Caki2 (cell line): ENCODE data around the gene TSPYL4. TPM values are rescaled to one million over a fixed set of nuclear protein-coding genes. Genes with fewer than 3 reads are reported as not detected.

ENCODE experiments used
- DNase-seq: peaks from one replicate; pipeline ENCODE4 v3.0.0-alpha.2; 2015; ENCODE audit warnings: low read depth
- in situ Hi-C: cut with HindIII; loops from 2 replicates; pipeline ENCODE4 v1.10.0; 2016; ENCODE audit warnings: low sequenced_read_pairs, low pct_unique_long_range_greater_than_20kb, mixed read lengths
- total RNA-seq: library from RNA; depleted of rRNA; stranded (reverse); fragments of >200 nt; shearing (Covaris generic); gene quantifications from 2 replicates; pipeline ENCODE4 v1.2.3, GENCODE V29; 2014; ENCODE audit warnings: low replicate concordance

The TSPYL4 gene
- total RNA-seq, 1 experiment from 2014 or later: 3.4 TPM

DNA sequence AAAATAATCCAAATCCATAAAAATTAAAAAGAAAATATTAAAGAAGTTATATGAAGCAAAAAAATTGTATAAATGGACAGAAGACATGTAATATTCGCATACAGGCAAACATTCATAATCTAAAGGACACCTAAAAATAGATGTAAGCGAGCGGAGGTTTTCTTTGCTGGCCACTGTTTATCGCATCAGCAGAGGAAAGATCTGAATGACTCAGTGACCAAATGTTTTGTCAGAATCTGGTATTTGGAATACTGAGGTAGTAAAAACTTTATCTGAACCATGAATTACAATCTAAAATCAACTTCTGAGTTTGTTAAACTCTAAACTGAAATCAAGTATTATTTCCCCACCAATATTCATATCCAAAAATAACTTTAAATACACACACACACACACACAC is 7.8 kb downstream of the TSPYL4 start:
- DNase-seq: no peak

DNA sequence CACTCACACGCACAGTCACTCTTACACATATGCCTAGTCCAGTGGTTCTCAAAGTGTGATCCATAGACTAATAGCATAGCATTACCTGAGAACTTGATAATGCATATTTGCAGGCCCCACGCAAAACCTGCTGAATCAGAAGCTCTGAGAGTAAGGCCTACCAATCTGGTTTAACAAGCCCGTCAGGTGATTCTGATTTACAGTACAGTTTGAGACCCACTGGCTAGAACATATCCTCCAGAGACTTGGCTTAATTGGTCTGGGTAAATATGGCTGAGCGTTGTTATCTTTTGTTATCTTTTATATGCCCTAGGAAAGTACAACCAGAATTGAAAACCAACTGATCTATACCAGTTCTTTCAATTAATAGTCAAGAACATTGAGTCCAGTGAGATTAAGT is 9.6 kb downstream of the TSPYL4 start:
- in situ Hi-C loops: no loop called here

More for the DNA sequence above, 7.8 kb downstream of the TSPYL4 start:
- in situ Hi-C loops: no loop called here

GRCh38 chr6:116239856-116240255 is 14.0 kb downstream of the TSPYL4 start:
- in situ Hi-C loops: no loop called here
- no peak for DNase-seq

More for the DNA sequence above, 9.6 kb downstream of the TSPYL4 start:
- no peak for DNase-seq

- no peak for DNase-seq
- in situ Hi-C loops: no loop called here
Observed at GRCh38 chr6:116239256-116239655, 14.6 kb downstream of the TSPYL4 start.

- in situ Hi-C loops: no loop called here
- no peak for DNase-seq
Observed at GRCh38 chr6:116238083-116238482, 15.8 kb downstream of the TSPYL4 start.

- in situ Hi-C loops: no loop called here
- no peak for DNase-seq
Observed at GRCh38 chr6:116234689-116235088, 19.2 kb downstream of the TSPYL4 start.

DNA sequence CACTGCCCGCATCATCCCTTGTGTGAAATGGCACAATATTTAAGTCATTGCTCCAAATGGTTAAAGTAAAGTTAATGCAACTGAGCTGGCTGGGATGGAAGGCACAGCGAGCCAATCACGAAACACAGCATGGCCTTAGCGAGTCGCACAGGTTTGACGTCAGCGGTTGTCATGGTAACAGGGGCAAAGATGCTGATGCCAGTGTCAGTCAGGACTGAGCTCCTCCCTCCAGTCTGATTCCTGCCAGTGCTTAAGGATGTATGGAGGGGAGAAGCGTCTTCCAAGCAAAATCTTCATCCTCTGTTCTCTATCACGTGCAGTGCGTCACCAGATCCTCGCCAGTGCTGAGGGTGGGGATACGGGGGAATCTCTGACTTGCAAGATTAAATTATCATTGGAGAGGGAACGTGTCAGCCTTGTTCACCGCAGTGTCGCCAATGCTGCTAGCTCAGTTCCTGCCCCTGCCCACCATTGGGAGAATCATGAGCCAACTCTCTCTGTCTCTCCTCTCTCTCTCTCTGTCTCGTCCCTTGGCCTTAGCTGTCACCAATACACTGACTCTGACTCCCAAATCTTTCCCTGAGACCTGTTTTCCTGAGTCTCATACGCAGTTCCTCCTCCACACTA is 24.5 kb downstream of the TSPYL4 start:
- in situ Hi-C loops: no loop called here

GRCh38 chr6:116223355-116223754 is 30.5 kb downstream of the TSPYL4 start:
- in situ Hi-C loops: no loop called here
- DNase-seq: no peak

More for the DNA sequence above, 24.5 kb downstream of the TSPYL4 start:
- peak; percentile 76 for DNase-seq

GRCh38 chr6:116221911-116222310 is 32.0 kb downstream of the TSPYL4 start:
- DNase-seq: no peak
- in situ Hi-C loops: no loop called here

GRCh38 chr6:116221067-116221466 is 32.8 kb downstream of the TSPYL4 start:
- DNase-seq: no peak
- in situ Hi-C loops: no loop called here

GRCh38 chr6:116218866-116219265 is 35.0 kb downstream of the TSPYL4 start:
- no peak for DNase-seq
- in situ Hi-C loops: no loop called here

DNA sequence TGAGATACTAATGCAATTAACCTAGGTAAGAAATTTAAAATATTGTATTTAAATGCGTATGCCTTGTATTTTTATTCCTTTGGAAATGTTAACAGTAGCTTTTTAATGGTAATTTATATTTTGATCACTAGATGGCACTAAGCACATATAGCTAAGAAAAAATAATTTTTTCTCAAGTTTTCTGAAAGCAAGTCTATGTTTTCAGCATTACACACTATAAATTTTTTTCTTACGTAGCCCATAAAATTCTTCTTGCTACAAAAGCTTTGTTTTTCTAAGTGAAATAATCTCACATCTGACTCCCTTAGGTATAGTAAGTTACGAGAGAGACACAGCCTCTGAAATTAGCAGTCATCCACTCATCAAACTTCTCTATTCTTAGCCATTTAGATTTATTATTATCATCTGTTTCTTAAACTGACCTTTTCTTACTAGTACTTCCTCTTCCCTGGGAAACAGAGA is 35.7 kb downstream of the TSPYL4 start:
- peak; percentile 3 for DNase-seq
- in situ Hi-C loops: no loop called here

- peak; percentile 33 for DNase-seq
- in situ Hi-C loops: no loop called here
Observed at GRCh38 chr6:116217069-116217468, 36.8 kb downstream of the TSPYL4 start.

- DNase-seq: no peak
- in situ Hi-C loops: no loop called here
Observed at GRCh38 chr6:116215414-116215813, 38.5 kb downstream of the TSPYL4 start.

DNA sequence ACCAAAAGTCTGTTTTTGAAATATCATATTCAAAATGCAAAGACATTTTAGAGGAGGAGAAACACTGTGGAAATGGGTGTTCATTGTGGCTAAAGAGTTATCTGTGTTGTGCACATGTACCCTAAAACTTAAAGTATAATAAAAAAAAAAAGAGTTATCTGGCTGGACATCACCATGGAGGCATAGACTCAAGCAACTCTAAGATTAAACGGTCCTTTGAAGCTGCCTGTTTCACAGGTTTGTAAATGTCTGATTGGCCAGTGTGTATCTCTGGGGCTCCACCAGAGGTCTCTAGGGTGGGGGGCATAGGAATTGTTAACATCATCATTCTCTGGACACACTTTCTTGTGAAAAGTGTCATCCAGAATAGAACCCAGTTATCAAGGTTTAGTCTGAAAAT is 39.2 kb downstream of the TSPYL4 start:
- in situ Hi-C loops: no loop called here
- no peak for DNase-seq

DNA sequence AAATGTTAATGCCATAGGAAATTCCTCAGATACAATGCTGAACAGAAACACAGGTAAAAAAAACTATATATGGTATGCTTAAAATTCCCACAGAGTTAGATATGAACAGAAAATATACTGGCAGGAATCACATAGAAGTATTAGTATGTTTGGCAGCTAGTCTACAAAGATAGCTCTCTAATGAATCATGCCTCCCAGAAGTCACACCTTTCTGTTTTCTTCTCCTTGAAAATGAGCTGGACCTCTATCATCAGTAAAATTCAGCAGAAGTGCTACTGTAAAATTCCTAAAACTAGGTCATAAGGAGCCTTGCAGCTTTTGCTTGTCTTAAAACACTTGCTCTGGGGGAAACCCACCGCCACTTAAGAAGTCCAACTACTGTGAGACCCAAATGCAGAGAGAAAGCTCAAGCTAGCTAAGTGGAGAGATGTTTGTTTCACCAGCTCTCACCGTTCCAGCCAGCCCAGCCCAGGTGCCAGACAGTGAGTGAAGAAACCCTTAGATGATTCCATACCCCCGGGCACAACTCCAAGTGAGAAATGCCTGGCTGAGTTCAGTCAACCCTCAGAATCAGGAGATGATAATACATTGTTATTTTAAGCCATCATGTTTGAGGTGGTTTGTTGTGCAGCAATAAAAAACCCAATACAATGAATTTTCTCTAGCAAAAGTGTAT is 43.0 kb downstream of the TSPYL4 start:
- in situ Hi-C loops: no loop called here
- DNase-seq: peak; percentile 43

- in situ Hi-C loops: no loop called here
Observed at GRCh38 chr6:116210316-116210715, 43.6 kb downstream of the TSPYL4 start.

GRCh38 chr6:116208056-116208785 is 45.7 kb downstream of the TSPYL4 start:
- in situ Hi-C loops: no loop called here
- no peak for DNase-seq

More at GRCh38 chr6:116210316-116210715, 43.6 kb downstream of the TSPYL4 start:
- DNase-seq: no peak

DNA sequence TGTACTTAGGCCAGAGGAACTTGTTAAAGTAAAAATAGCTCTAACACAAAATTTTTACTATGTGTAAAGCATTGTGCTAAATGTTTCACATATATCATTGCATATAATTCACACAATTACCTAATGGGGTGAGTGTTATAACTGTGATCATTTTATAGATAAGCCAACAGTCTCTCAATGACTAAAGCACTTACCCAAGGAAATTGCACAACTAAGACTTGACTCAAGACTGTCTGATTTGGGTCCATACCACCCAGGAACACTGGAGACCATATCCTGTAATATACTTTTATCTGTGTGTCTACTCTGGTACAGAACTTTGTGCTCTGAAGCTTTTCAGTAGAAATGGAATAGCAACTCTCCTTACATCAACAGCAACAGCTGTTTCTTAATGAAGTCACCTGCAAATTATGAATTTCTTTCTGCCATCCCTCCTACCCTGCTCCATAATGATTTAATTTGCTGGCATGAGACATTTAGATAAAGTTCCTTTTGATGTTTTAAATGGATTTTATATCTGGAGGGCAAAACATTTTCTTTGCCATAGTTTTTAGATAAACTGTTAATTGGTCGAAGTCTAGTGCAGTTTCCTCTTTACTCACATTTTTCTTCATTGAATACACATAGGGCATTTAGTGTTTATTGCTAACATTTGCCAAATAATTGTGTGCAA is 47.5 kb downstream of the TSPYL4 start:
- in situ Hi-C loops: no loop called here
- DNase-seq: no peak
